ENCODE measurements around the gene MYMK.

MYMK gene

DNA sequence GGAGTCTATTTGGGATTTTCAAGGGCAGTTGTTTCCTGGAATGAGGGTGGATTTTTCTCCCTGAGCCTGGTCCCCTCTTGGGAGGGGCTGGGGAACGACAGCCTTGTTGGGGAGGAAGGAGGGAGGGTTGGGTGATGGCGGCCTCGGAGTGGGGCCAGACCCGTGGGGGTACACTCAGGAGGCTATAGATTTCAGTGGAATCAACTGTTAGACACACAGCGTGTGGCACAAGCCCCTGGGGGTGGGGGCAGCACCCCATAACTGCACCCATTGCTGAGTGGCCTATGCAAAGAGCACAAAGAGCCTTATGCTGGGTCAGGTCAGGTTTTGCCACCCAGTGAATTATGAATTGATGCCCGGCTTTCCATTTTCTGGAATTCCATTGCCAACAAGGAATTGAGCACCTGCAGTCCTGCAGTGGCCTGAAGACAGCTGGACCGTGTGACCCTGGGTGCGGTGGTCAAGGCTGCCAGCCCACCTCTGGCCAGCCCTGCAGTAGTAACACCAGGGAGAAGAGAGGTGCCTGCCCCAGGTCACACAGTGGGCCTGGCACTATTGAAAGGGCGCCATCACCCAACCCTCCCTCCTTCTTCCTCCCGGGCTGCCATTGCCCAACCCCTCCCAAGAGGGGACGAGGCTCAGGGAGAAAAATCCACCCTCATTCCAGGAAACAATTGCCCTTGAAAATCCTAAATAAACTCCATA lies 8.4 kb downstream of the MYMK start:
- no peak for DNase-seq

DNA sequence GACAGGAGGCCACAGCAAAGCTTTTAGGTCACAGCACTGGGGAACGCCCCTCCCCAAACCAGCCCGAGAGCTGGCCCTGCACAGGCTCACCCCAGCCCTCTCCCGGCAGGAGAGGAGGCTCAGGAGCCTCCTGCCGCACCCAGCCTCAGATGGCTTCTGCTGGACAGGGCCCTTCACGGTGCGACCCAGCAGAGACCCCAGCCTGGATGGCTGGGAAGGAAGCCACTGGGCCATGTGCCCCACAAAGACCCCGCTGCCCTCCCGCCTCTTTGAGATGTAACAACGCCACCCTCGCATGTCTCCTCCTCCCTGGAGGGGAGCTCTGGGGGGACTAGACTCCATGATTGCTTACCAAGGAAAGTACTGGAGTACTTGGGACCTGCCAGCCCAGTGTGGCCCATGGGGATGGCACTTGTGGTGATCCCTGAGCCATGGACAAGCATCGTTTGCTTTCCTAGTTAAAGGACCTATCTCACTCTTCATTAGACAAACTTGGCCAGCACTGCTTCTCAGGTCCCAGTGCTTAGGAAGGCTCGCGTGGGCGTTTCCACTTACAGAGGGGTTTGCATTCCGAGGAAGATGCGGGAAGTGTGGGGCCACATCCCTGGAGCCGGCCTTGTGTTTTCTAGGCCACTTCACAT lies 9.0 kb downstream of the MYMK start:
- DNase-seq = no peak

DNA sequence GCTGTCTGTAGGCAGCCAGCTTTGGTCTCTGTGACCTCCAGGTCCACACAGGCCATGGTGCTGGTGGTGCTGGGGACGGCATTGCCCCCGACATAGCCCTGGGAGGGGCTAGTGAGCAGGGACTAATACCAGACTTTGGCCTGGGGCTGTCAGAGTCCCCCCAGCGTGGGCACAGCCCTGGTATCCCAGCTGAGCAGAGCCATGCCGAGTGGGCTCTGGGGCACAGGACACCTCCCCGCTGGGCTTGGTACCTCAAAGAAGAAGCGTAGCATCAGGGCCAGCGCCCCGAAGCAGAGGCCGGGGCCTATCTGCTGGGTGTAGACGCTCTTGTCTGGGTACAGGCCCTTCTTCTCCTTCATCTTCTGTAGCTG lies 9.5 kb downstream of the MYMK start:
- DNase-seq = no peak

DNA sequence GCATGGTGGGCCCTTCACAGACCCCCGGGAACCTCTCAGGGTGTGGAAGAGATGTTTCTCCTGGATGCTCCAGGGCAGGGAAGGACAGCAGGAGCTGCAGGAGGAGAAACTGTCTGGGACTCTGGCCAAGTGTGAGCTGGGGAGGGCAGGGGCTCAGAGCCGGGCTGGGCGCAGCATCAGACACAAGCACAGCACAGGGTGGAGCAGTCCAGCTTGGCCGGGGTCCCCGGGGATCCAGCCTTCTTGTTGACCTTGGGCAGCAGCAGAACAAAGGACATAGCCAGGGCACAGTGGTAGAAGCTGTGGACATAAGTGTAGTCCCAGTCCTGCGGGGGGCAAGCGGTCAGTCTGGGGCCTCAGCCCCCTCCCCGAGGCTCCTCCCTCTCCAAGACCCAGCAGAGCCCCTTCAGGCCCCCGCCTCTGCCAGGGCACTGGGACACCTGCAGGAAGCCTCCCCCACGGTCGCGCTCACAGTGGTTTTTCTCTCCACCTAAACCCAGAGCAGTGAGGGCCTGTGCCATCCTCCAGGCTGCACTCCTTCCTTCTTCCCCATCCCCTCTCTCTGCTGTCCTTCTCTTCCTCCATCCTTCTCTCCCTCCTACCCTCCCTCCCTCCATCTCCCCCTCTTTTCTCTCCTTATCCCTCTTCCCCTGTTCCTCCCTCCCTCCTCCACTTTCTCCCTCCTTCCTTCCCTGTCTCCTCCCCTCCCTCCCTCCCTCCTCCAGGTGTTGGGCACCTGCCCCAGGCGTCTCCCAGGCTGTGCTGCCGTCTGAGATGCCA lies 10.1 kb downstream of the MYMK start:
- no peak for DNase-seq

DNA sequence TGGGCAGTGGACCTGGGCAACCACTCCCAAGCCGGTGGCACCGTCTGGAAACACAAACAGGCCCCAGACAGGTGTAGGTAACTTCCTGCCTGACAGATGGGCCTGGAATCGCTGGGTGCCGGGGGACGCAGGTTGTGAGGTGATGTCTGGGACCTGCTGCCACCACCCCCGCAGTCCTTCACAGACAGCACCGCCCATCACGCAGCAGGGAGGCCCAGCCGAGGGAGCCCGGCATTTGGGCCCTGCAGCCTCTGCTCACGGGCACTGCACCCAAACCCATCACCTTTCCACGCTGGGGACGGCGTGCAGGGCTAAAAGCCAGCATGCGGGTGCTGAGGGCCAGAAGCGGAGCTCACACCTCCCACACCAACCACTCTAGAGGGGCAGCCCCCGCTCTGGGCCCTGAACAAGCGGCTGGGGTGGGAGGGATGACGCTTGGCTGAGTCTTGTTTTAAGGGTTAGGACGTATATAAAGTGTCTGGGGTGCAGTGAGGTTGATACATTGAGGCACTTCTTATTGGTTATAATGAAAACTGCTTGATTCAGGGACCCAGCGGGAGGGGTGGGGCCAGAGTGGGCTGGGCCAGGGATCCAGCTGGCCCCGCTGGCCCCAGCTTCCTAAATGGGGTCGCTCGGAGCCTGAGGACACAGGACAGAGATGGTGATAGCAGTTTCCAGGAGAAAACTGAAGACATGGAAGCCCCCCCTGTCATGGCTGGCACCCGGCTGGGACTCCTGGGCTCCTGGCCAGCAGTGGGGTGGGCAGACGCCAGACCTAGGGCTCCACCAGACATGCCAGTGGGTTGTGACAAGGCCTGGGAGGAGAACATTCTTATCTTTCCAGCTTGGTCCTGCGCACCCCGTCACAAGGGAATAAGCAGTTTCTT lies 11.3 kb downstream of the MYMK start:
- no peak for DNase-seq

DNA sequence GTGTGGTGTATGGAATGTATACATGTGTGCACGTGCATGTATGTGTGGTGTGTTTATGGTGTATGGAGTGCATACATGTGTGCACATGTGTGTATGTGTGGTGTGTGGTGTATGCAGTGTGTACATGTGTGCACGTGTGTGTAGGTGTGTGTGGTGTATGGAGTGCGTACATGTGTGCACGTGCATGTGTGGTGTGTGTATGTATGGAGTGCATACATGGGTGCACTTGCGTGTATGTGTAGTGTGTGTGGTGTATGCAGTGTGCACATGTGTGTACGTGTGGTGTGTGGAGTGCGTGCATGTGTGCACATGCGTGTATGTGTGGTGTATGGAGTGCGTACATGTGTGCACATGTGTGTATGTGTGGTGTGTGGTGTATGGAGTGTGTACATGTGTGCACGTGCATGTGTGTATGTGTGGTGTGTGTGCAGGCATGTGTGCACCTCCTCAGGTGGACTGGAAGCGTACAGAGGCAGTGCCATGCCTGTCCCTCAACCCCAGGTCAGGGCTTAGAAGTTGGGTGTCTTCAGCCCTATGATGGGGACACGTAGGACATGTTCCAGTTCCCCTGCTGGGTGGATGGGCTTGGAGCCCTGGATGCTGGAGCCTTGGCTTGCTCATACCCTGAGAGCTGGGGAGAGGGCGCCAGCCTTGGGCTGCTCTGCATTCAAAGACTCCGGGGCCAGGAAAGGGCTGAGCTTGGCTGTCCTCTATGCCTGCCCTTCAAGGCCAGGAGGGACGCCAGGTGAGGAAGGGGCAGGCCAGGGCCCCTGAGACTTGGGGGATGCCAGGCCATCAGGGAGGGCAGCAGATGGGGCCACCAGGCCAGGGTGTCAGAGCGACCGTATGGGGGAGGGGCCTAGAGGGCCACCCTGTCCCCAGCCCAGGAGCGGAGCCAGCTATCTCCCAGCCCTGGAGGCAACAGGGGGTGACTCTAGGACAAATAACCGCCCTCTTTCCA lies 12.2 kb downstream of the MYMK start:
- DNase-seq = no peak

DNA sequence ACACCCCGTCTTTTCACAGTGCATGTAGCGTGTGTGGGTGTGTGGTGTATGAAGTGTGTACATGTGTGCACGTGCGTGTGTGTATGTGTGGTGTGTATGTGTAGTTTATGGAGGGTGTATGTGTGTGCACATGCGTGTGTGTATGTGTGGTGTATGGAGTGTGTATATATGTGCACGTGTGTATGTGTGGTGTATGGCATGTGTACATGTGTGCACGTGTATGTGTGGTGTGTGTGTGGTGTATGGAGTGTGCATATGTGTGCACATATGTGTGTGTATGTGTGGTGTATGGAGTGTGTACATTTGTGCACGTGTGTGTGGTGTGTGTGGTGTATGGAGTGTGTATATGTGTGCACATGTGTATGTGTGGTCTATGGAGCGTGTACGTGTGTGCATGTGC lies 13.2 kb downstream of the MYMK start:
- no peak for DNase-seq

DNA sequence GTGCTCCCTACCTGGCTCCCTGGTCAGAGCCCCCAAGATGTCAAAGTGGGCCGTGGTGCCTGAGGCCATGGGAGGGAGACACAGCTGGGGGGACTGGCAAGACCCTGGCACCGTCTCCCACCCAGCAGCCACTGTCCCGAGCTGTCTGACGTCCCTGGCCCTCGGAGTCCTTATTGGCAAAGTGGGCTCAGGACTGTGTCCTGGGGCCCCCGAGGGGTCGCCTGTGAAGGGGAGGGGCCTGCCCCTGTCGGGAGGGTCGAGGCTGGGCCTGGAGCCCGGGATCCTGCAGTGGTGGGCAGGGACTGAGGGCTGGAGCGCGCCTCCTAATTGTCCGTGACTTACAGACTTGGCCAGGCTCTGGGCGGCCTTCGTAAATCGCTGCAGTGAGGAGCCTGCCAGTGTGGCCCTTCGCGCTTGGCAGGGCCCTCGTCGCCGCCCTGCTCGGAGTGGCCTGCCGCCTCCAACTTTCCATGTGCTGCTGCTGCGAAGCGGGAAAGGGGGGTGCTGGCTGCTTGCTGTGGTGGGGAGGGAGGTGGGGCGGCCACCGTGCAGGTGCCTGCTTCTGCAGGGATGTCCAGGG lies 13.7 kb downstream of the MYMK start:
- no peak for DNase-seq

DNA sequence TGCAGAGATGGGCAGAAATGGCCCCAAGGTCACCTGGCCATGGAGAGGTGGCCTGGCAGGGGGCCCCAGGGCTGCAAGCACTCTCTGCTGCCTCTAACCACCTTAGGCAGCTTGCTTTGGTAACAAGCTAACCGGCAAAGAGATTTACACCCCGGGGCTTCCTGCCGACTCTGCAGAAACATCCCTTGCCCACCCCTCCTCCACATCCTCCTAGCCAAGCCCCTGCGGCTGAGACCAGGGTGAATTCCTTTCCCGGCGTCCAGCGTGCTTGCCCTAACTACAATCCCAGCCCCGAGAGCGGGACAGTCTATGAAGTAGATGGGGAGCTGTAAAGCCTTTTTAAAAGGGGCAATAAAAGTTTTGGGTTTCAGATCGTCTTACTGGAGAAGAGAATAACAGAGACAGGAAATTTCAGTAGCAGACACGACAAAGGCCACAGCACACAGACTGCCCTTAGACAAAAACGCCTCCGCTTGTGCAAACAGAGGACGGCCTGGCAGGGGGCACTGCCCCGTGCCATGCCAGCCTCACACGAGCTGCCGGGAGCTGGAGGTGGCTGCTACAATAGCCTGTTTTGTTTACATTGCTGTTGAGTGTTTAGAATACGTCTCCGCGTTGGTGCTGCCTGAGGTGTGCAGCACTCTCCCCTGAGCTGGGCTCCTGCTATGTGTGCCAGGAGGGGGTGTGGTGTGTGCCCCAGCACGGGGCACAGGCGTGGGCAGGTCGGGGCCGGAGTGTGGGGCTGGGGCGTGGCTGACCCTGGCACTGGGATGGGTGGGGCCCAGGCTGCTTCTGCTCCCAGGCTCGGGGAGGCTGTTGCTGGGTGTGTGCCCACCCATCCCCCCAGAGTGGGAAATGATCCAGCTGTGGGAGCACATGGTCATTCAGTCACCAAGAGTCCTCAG lies 15.3 kb downstream of the MYMK start:
- no peak for DNase-seq

DNA sequence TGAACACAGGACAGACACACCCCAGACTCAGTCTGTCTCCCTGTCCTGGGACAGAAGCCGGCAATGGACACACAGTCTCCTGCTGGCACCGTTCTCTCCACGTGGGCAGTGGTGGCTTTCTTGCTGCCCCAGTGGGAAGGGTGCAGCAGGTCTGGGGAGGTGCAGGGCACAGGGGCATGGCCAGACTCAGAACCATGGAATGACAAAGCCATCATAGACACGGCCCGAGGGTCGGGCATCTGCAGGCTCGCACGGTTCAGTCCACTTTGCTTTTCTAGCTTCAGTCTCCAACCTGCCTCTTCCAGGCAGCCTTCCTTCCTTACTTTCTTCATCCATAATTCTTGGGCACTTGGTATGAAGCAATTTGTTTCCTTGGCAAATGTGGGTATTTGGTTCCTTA lies 16.7 kb downstream of the MYMK start:
- no peak for DNase-seq

DNA sequence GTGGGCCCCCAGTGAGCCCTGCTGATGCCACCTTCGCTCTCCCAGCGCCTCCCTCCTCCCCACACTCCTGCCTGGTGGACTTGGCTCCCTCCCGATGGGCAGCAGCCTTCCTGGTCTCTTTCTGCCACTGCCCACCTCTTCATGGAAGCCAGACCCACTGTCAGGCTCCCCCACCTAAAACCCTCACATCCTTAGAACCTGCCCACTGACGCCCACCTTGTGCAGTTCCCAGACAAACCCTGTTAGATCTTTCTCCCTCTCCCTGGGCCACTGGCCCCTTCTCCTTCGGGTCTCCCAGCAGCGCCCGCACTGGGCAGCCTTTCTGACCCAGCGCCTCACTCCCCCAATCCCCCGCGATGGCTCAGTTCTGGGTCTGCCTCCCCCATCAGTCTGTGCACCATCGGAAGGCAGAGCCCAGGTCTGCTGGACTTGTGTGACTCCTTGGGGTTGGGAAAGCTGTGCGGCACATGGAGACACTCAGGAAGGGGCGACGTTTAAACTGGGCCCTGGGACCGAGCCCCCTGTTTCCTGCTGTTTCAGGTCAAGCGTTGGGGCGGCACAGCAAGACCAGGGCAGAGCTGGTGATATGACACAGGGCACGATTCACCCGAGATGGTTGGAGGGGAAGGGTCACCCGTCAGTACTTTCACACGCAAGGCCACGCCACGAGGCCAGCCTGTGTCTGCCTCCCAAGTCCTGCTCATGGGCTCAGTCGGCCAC lies 17.4 kb downstream of the MYMK start:
- no peak for DNase-seq

DNA sequence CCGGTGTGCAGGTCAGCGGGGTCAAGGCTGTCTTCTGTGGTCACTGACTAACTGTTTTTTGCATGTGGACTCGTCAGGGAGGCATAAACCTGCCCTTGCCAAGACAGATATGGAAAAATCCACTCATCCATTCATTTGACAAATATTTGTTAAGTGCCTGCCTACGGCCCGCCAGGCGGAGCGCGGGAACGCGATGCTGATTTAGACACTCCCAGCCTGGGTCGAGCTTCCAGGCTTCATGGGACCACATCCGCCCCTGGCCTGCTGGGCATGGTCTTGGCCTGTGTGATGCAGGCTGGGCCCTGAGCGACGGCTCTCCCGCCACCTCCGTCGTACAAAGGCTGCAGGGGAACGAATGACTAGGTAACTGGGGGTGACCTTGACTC lies 18.1 kb downstream of the MYMK start:
- DNase-seq = no peak

DNA sequence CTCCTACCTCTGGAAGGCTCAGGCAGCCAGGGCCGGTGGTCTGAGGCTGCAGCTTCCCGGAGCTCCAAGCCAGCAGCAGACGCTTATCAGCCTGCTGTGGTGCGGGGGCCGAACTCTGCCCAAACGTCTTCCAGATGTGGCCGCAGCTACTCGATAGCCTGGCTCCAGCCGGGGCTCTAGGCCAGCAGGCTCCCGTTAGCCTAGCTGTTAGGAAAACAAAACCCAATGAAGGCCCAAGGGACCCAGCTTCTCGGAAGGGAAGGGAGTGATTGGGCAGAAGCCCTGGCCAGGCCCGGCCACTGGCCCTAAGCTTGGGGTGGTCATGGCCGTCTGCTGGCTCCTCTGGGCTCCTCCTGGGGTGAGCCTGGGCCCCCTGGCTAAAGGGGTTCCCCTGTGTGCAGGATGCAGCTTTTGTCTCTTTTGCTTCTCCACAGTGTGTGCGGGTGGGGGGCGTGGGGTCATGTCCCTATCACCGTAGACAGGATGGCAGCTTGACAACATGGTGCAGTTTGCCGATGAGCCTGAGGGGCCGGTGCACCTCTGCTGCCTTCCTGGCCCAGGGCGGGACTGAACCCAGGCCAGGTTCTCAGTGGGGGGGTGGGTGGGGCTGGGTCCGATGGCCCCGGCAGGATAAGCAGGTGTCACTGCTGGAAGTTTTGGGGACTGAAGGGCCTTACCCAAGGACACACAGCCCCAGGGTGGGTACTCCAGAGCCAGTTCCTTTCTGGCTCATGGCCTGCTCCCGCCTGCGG lies 18.7 kb downstream of the MYMK start:
- DNase-seq = no peak

DNA sequence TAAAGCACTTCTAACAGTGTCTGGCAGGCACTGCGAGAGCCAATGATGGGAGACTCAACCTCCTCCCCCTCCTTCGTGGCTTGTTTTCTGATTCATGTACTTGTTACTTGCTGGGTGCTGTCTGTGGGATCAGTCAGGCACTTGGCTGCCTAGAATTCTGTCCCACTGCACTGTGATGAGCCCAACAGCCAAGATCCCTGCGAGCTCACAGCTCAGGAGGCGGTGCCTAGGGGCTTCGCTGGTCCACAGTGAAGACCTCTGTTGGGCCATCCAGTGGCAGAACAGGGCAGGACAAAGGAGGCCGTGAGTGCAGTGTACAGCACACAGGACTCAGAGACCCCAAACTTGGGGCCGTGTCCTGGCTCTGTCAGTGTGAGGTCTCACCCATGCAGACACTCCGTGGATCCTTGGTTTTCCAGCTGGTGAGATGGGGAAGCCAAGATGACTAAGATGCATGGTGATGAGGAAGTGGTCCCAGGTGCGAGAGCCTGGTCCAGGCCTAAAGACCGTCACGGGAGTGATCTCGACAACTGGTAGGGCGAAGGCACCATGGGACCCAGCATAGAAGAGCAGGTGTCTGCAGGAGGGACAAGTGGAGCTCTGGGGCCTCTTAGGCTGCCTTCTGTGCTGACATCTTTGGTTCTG lies 19.5 kb downstream of the MYMK start:
- DNase-seq = no peak

DNA sequence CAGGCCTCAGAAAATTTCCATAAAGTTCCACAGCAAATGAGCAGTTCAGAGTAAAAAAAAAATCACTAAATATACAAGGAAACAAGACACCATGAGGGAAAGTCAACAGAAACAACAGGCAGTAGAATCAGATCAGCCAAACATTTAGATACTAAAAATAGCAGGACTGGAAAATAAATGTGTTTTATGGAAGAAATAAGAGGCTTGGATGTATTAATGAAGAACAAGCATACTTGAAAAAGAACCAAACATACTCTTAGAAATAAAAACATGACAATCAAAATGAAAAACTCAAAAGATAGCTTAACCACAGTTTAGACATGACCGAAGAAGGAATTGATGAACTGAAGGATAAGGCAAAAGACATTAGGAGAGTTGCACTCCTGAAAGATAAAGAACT lies 22.6 kb downstream of the MYMK start:
- DNase-seq = no peak

DNA sequence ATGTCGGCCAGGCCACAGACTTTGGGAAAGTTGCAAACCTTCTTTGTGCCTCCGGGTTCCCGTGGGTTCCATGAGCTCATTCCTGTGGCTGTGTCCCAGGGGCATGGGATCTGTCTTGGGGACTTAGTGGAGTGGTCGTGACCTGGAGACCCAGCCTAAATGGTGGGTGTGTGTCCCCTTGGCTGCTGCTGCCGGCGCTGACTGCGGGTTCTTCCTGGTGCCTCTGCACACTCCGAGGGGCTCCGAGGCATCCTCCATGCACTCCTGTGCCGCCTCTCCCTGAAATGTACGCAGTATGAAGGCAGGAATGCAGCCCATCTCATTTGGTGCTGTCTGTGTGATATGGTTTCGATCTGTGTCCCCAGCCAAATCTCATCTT lies 24.9 kb downstream of the MYMK start:
- DNase-seq = no peak

DNA sequence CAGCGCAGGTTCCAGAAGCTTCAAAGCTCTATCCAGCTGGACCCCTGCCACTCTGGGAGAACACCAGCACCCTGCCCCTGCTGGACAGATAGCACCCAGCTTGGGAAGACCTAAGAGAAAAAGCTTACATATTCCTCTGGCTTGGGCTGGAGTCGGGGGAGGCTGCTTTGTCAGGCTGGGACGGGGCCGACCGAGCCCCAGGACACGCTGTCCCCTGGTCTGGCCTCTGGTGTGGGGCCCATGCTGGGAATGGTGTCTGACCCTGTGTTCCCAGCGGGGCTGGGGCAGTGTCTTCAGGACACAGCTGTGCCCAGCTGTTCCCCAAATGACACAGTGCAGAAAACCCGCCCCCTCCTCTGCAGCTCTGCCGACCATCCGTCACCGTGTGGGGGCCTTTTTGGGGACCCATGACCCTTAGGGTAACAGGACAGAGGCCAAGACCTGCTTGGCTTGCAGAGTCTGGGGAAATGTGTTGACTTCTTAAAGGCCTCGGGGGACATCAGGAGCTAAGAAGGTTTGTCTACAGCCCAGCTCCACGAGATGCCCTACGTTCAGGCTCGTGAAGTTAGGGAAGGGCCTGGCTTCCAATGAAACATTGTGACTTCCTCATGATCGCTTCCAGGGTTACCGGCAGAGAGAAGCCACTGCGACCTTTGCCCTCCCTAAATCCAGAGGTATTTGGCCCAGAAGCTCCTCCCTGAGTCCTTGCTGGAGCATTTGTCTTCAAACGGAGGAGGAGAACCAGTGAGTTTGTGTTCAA lies 25.4 kb downstream of the MYMK start:
- no peak for DNase-seq

Data from CD4-positive, alpha-beta T cell treated with Interferon gamma for 1 hour (primary cell).